AG10803 (cell line): Measurements from ENCODE around the gene MSI2.

ENCODE experiments used
- DNase-seq: peaks from one replicate; pipeline ENCODE4 v3.0.0; 2010; ENCODE audit warnings: low read depth
- H3K4me3 ChIP-seq: 2 replicates; pipeline ENCODE4 v1.5.1; 2011; ENCODE audit warnings: mild to moderate bottlenecking, low read length, control low read depth
- CTCF ChIP-seq: conservative IDR thresholded peaks from 2 replicates; pipeline ENCODE4 v1.5.1; 2011; ENCODE audit warnings: mild to moderate bottlenecking, low read length, control low read depth, inconsistent platforms

The MSI2 gene

DNA sequence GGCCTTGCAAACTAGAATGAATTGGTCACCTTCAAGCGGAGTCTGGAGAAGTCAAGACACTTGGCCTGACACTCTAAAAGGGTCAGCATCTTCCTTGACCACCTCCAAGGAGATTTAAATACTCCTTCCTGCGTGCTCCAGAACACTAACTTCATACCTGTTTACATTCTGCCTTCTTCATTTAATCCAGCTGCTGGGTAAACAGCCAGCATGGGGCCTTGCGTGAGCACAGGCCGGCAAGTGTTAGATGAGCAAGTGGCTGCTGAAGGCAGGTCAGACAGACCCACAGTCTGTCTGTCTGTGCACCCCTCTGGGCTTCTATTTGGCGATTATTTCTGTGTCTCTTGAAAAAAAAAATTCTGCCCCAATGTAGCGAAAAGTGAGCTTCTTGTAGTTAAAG, 153.8 kb downstream of the MSI2 start:
- DNase-seq, result no peak
- no peak for TF ChIP-seq CTCF
- H3K4me3 ChIP-seq, result no peak overlapping the region

DNA sequence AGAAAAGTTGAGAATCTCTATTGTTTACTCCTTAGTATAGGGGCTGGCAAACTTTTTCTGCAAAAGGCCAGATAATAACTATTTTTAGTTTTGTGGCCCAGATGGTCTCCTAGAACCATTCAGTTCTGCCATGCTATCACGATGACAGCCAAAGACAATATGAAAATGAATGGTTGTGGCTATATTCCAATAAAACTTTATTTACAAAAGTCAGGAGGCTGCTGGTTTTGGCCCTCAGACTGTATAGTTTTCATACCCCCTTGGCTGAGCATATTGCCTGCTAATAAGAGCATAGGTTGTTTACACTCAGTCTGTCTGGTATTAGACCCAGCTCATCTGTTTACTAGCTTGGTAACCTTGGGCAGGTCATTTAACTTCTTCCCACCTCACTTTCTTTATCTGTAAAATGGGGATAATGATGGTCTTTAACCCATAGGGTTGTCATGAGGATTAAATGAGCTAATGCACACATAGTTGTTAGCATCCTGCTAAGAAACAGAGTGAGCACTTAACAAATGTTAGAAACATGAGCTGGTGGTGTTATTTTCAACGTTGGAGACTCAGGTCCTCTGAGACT, 156.3 kb downstream of the MSI2 start:
- H3K4me3 ChIP-seq, result no peak overlapping the region
- no peak for TF ChIP-seq CTCF
- DNase-seq, result no peak

DNA sequence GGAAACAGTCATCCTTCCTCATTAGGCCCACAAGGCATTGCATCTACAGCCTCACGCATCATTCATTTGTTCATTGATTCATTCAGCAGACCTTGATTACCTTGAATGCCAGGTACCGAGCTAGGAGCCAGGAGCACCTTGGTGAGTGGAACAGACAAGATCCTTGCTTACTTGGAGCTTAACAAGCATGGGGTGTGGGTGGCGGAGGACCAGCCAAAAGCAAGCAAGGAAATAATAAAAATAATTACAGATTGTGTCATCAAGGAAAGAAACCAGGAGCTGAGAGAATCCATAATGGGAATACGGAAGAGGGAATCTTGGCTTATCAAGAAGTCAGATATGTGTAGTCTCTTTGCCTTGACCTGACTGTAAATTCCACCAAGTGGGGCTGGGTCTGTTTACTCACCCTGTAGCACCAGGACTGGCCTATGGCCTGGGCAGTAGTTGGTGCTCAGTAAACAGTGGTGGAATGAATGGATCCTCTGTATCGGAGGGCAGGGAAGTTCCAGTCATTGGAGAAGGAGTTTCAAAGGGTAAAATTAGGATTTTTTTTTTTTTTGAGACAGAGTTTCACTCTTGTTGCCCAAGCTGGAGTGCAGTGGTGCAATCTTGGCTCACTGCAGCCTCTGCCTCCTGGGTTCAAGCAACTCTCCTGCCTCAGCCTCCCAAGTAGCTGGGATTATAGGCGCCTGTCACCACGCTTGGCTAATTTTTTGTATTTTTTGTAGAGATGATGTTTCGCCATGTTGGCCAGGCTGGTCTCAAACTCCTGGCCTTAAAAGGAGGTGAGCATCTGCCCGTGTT, 157.7 kb downstream of the MSI2 start:
- no peak overlapping the region for H3K4me3 ChIP-seq
- no peak for DNase-seq
- TF ChIP-seq CTCF, result no peak

DNA sequence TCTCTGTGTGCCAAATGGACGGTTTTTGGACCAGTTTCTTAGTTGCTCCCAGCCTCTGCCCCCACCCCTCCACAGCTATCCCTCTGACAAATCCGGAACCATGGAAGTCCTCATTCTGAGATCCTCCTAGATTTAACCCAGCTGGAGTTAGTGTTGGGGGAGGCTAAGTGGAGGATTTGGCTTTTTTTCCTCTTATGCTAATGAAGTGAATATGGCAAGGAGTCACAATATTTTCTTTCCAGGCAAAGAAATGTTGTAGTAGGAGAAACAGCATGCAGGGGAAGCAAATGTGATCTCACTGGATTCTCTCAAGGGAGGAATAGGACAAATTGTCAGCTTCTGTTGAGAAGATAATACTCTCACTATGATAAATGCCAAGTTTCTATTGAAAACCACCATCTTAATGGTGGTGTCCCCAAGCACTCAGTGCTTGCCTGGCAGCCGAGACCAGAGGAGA, 159.5 kb downstream of the MSI2 start:
- no peak overlapping the region for H3K4me3 ChIP-seq
- no peak for DNase-seq
- TF ChIP-seq CTCF, result no peak

DNA sequence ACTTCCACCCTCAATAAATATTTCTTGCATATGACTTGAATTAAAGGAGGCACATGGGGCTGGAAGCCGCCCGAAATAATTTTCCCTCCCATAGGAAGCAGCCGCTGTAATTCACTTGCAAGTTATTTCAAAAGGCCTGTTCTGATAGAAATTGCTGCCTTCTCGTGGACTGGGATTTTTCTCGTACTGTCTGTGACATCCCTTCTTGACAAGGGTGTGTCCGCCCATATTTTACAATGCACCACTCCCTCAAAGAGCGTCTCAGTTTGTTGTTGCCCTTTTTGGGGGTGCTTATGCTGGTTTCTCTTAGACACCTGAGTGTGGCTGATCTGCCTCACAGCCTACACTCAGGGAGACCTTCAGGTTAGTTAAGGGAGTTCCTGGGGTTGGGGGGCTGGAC, 160.0 kb downstream of the MSI2 start:
- no peak for TF ChIP-seq CTCF

GRCh38 chr17:57417956-57418355, 161.6 kb downstream of the MSI2 start:
- no peak for DNase-seq
- H3K4me3 ChIP-seq, result no peak overlapping the region
- no peak for TF ChIP-seq CTCF

More for the DNA sequence above, 160.0 kb downstream of the MSI2 start:
- DNase-seq, result no peak
- no peak overlapping the region for H3K4me3 ChIP-seq
